ENCODE results near the gene MAN1A1.

DNA sequence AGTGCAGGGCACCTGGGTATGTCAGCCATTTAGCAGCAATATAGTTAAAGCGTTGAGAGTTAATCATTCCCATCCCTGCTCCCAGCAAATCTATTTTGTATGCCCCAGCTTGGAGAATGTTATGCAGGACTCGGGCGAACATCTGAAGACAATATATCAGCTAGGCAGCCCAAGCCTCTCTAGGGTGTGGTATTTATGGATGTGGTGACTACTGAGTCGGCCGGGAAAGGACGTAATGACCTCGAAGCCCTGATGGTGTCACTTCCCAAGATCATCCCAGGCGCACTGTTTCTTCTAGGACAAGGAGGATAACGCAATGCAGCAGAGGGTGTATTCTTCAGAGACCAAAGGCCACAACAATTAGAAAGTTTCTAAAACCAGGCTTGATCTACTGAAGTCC lies 207.5 kb downstream of the MAN1A1 start:
- TF ChIP-seq, protein P1, sequence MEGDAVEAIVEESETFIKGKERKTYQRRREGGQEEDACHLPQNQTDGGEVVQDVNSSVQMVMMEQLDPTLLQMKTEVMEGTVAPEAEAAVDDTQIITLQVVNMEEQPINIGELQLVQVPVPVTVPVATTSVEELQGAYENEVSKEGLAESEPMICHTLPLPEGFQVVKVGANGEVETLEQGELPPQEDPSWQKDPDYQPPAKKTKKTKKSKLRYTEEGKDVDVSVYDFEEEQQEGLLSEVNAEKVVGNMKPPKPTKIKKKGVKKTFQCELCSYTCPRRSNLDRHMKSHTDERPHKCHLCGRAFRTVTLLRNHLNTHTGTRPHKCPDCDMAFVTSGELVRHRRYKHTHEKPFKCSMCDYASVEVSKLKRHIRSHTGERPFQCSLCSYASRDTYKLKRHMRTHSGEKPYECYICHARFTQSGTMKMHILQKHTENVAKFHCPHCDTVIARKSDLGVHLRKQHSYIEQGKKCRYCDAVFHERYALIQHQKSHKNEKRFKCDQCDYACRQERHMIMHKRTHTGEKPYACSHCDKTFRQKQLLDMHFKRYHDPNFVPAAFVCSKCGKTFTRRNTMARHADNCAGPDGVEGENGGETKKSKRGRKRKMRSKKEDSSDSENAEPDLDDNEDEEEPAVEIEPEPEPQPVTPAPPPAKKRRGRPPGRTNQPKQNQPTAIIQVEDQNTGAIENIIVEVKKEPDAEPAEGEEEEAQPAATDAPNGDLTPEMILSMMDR (IDR thresholded peaks at IDR 0.05; ENCODE audit: insufficient read depth, low read length, poor library complexity, severe bottlenecking): no peak
- TF ChIP-seq EZH2phosphoT487 (conservative IDR thresholded peaks at IDR 0.05; ENCODE audit: low read length): no peak

All from SU-DHL-6 (cell line).